Right lobe of liver (tissue), 4 donors: ENCODE results near the gene MYO1D.

ENCODE experiments used
- POLR2A ChIP-seq: fragments of 450-650 bp; IDR thresholded peaks from one replicate; pipeline ENCODE4 v1.6.1; 2017; ENCODE audit warnings: antibody characterized with exemption, mild to moderate bottlenecking
- TF ChIP-seq, protein P1 (sequence below), 4 donors: fragments of 200-600 bp in 3 of 4; fragments of 450-650 bp in 1 of 4; IDR thresholded peaks; one replicate each; pipeline versions ENCODE4 v1.5.1 to v1.8.0; 2016 to 2022; ENCODE audit warnings: antibody characterized with exemption in 4 of 4, mild to moderate bottlenecking in 2 of 4
- donor health status: DM: no; HTN: no; CAD: no.
- donor health status: DM: no; HTN: no; CAD: no.
- donor health status: DM: no; HTN: yes; CAD: no.

GRCh38 chr17:32915245-32915644 lies 38.3 kb upstream of the MYO1D start:
- TF ChIP-seq, protein P1, sequence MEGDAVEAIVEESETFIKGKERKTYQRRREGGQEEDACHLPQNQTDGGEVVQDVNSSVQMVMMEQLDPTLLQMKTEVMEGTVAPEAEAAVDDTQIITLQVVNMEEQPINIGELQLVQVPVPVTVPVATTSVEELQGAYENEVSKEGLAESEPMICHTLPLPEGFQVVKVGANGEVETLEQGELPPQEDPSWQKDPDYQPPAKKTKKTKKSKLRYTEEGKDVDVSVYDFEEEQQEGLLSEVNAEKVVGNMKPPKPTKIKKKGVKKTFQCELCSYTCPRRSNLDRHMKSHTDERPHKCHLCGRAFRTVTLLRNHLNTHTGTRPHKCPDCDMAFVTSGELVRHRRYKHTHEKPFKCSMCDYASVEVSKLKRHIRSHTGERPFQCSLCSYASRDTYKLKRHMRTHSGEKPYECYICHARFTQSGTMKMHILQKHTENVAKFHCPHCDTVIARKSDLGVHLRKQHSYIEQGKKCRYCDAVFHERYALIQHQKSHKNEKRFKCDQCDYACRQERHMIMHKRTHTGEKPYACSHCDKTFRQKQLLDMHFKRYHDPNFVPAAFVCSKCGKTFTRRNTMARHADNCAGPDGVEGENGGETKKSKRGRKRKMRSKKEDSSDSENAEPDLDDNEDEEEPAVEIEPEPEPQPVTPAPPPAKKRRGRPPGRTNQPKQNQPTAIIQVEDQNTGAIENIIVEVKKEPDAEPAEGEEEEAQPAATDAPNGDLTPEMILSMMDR (IDR thresholded peaks at IDR 0.05) = no peak
- no peak for TF ChIP-seq POLR2A
